ENCODE measurements around the gene HCN3. TPM values are rescaled to one million over a fixed set of nuclear protein-coding genes. Genes with fewer than 3 reads are reported as not detected.

The HCN3 gene
- total and polyA plus RNA-seq, 2 of the 13 experiments (the other 11 are each of a cell fraction or from before 2014, with no cell fraction given), result 2.4 to 10.2 TPM

- peak; percentile 76 for TF ChIP-seq BCL3 (CRISPR knock-in tag; IDR thresholded peaks at IDR 0.05)
- no peak for TF ChIP-seq TRIM22 (IDR thresholded peaks at IDR 0.05)
- TF ChIP-seq ELF4 (CRISPR knock-in tag; IDR thresholded peaks at IDR 0.05; ENCODE audit: borderline replicate concordance), result no peak
- no peak for TF ChIP-seq ZNF691 (CRISPR knock-in tag; IDR thresholded peaks at IDR 0.05; ENCODE audit: borderline replicate concordance, low read depth)
- TF ChIP-seq HMGXB3 (CRISPR knock-in tag; IDR thresholded peaks at IDR 0.05; ENCODE audit: borderline replicate concordance), result peak; percentile 87; the same call in 1 of the 2 replicates
- TF ChIP-seq AGO2 (optimal IDR thresholded peaks at IDR 0.05; ENCODE audit: low read depth, low read length), result peak; percentile 100
- no peak for TF ChIP-seq ZMAT3 (CRISPR knock-in tag; conservative IDR thresholded peaks at IDR 0.05)
- TF ChIP-seq AHR (CRISPR knock-in tag; IDR thresholded peaks at IDR 0.05), result no peak; the same call in 1 of the 2 replicates
- TF ChIP-seq ZNF138 (CRISPR knock-in tag; IDR thresholded peaks at IDR 0.05; ENCODE audit: low read depth), result peak; percentile 50; the same call in 1 of the 2 replicates
- TF ChIP-seq CC2D1A (CRISPR knock-in tag; IDR thresholded peaks at IDR 0.05), result no peak
- TF ChIP-seq ZNF639 (CRISPR knock-in tag; conservative IDR thresholded peaks at IDR 0.05), result peak; percentile 75; the same call in 1 of the 2 replicates
- no peak for TF ChIP-seq PTBP1 (IDR thresholded peaks at IDR 0.05; ENCODE audit: low read depth, low read length, poor library complexity, severe bottlenecking)
- TF ChIP-seq HNRNPLL (IDR thresholded peaks at IDR 0.05; ENCODE audit: low read depth, low read length, poor library complexity, severe bottlenecking), result peak; percentile 92
- no peak for TF ChIP-seq SCMH1 (CRISPR knock-in tag; IDR thresholded peaks at IDR 0.05; ENCODE audit: borderline replicate concordance)
- TF ChIP-seq HMG20B (CRISPR knock-in tag; conservative IDR thresholded peaks at IDR 0.05), result no peak
- no peak for TF ChIP-seq KLF13 (CRISPR knock-in tag; IDR thresholded peaks at IDR 0.05)
- TF ChIP-seq SALL1 (CRISPR knock-in tag; IDR thresholded peaks at IDR 0.05), result peak; percentile 89
- no peak for TF ChIP-seq DNMT3B (CRISPR knock-in tag; conservative IDR thresholded peaks at IDR 0.05)
- peak; percentile 49 for TF ChIP-seq ISL2 (CRISPR knock-in tag; IDR thresholded peaks at IDR 0.05)
These were observed 15.2 kb upstream of the HCN3 start, which contains the start of gene SCAMP3 (continued) for GRCh38 chr1:155261852-155262673.
